ENCODE measurements around the gene HAAO. TPM values are rescaled to one million over a fixed set of nuclear protein-coding genes. Genes with fewer than 3 reads are reported as not detected.

Gene HAAO
- total RNA-seq, 2 donors from 2014 or later: 10.3 to 14.0 TPM

DNA sequence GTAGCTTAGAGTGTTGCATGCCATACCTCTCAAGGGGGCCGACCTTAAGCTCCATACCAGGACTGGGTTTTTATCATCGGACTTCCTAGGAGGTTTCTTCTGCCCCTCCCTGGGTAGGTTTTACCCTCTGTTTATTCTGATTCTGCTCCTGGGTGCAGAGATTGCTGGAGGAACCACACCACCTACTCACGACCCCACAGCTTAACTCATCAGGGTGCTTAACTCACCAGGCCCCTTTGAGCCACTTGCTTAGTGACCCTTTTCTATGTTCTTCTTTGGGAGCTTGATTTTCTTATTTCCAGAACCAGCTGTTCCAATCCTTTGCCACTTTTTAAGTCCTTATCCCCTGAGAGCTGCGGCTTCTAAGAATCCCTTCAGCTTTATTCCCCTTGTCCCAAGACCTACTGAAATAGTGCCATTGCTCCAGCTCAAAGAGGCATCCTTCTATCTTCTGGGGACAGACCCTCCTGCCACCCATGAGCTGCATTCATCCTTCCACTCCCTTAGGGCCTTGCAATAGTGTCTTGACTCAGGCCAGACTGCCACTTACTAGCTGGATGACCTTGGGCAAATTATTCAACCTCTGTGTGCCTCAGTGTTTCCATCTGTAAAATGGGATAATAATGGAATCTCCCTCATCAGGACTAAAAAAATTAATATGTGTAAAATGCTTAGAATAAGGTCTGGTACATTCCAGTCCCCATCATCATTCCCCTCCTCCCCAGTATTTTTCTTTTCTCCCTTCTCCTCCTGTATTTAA, 34.2 kb downstream of the HAAO start:
- Histone ChIP-seq H3K9me3 (no peaks in the 10 kb centered on the region), H3K4me1 (replicated peaks) (peaks cover 5% of the 10 kb centered on the region), H3K36me3 (no peaks in the 10 kb centered on the region), H3K27ac (no peak overlapping the region), H3K4me3 (no peak overlapping the region), H3K27me3 (replicated peaks; ENCODE audit: insufficient read depth) (no peaks in the 10 kb centered on the region)
- TF ChIP-seq, protein P1, sequence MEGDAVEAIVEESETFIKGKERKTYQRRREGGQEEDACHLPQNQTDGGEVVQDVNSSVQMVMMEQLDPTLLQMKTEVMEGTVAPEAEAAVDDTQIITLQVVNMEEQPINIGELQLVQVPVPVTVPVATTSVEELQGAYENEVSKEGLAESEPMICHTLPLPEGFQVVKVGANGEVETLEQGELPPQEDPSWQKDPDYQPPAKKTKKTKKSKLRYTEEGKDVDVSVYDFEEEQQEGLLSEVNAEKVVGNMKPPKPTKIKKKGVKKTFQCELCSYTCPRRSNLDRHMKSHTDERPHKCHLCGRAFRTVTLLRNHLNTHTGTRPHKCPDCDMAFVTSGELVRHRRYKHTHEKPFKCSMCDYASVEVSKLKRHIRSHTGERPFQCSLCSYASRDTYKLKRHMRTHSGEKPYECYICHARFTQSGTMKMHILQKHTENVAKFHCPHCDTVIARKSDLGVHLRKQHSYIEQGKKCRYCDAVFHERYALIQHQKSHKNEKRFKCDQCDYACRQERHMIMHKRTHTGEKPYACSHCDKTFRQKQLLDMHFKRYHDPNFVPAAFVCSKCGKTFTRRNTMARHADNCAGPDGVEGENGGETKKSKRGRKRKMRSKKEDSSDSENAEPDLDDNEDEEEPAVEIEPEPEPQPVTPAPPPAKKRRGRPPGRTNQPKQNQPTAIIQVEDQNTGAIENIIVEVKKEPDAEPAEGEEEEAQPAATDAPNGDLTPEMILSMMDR (IDR thresholded peaks at IDR 0.05): no peak
- TF ChIP-seq POLR2AphosphoS5 (IDR thresholded peaks at IDR 0.05) (no peak), POLR2A (IDR thresholded peaks at IDR 0.05) (no peak)
- DNase-seq (ENCODE audit: low spot score): no peak
- WGBS: 93% methylated on average over 4 of the region's 4 CpGs
- intact Hi-C loops (cut with DNase I): no loop called here

DNA sequence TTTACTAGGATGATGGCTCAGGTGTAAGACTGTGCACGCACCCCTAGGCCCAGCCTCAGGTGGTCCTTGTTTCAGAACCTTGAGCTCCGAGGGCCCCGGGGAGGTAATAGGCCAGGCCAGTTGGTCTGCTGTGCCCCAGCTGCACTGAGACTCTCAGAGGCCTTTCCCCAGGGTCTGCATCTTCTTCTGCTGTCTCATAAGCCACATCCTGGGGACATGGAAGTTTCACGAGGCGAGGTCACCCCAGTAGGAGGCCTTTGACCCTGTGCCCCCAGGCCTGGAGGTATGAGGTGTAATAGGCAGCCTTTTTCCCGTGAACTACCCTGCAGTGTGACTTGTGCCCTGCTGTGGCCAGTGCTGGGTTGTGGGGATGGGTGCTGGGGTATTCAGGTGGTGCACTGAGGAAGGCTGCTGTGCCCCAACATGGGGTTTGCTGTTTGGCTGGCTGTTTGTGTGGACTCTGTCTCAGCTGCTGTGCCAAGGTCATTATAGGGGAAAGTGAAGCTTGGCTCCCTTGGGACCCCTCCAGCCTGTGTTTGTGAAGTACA, 35.3 kb downstream of the HAAO start:
- Histone ChIP-seq H3K36me3 (no peaks in the 10 kb centered on the region), H3K4me3 (no peak overlapping the region), H3K27me3 (replicated peaks; ENCODE audit: insufficient read depth) (no peaks in the 10 kb centered on the region), H3K4me1 (replicated peaks) (peaks cover 5% of the 10 kb centered on the region), H3K27ac (no peak overlapping the region), H3K9me3 (no peaks in the 10 kb centered on the region)
- WGBS: 86% methylated on average over 6 of the region's 6 CpGs
- no peak for TF ChIP-seq POLR2AphosphoS5 (IDR thresholded peaks at IDR 0.05)
- TF ChIP-seq, protein P1 (IDR thresholded peaks at IDR 0.05): no peak
- no peak for TF ChIP-seq POLR2A (IDR thresholded peaks at IDR 0.05)
- intact Hi-C loops (cut with DNase I): no loop called here
- DNase-seq (ENCODE audit: low spot score): no peak

DNA sequence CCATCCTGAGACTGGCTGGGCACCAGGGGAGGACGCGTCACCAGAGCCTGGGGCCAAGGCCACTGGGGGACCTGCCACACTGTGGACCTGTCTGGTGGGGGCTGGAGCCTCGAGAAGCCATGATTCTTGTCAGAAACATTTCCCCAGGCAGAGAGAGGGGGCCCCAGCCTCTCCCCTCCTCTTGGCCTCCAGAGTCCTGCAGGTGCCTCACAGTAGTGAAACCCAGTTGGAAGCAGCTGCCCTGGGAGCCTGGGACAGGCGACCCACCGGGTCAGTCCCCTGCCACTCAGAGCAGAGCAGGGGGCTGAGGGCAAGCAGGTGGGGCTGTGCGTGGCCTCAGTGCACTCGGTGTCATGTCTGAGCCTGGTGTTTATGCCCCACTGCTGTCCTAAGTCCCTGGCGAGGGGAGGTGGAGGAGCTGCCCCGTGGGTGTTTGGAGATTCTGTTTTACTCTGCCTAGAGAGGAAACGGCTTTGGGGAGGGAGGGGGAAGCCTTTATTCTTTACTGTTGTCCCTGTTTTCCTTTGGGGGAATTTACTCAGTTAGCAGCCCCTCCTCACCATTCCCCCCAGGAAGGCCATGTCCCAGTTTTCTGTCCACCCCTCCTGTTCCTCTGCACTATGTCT, 36.1 kb downstream of the HAAO start:
- Histone ChIP-seq H3K27me3 (replicated peaks; ENCODE audit: insufficient read depth) (no peaks in the 10 kb centered on the region), H3K36me3 (no peaks in the 10 kb centered on the region), H3K4me1 (replicated peaks) (peaks cover 5% of the 10 kb centered on the region), H3K27ac (no peak overlapping the region), H3K9me3 (no peaks in the 10 kb centered on the region), H3K4me3 (no peak overlapping the region)
- intact Hi-C loops (cut with DNase I): no loop called here
- 84% methylated on average over 10 of the region's 10 CpGs for WGBS
- no peak for DNase-seq (ENCODE audit: low spot score)
- no peak for TF ChIP-seq POLR2A (IDR thresholded peaks at IDR 0.05)
- TF ChIP-seq, protein P1 (IDR thresholded peaks at IDR 0.05): no peak
- no peak for TF ChIP-seq POLR2AphosphoS5 (IDR thresholded peaks at IDR 0.05)

DNA sequence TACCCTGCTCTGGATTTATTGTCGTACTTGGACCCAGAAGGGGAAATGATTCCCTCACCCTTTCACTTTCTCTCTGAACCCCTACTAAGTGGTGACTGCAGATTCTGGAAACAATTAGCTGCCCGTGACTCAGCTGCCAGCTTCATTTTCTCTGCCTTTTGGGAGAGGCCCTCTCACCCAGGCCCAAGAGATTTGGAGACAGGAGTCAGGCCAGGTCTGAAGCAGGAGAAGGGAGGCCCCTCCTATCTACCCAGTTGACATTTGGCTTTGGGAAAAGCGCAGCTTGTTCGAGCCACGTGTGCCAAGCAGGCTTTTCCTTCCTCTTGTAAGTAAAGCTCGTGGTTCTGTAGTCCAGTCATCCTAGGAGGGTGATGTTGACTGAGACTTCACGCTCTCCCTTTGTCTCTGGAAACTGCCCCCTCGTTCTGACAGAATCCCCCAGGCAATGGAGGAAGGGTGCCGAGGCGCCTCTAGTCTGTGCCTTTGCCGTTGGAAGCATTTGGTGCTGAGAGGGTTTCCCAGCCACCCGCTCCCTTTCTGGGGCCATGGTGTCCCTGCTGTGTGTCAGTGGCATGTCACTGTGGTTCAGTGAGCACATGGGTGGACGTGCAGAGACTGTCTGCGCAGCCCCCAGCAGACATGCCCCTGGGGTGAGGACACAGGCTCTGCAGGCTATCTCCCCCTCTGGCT, 37.0 kb downstream of the HAAO start:
- 75% methylated on average over 14 of the region's 14 CpGs for WGBS
- TF ChIP-seq POLR2AphosphoS5 (IDR thresholded peaks at IDR 0.05): no peak
- Histone ChIP-seq H3K27ac (no peak overlapping the region), H3K36me3 (no peaks in the 10 kb centered on the region), H3K4me3 (no peak overlapping the region), H3K9me3 (no peaks in the 10 kb centered on the region), H3K4me1 (replicated peaks) (peaks cover 5% of the 10 kb centered on the region), H3K27me3 (replicated peaks; ENCODE audit: insufficient read depth) (no peaks in the 10 kb centered on the region)
- no peak for DNase-seq (ENCODE audit: low spot score)
- intact Hi-C loops (cut with DNase I): no loop called here

DNA sequence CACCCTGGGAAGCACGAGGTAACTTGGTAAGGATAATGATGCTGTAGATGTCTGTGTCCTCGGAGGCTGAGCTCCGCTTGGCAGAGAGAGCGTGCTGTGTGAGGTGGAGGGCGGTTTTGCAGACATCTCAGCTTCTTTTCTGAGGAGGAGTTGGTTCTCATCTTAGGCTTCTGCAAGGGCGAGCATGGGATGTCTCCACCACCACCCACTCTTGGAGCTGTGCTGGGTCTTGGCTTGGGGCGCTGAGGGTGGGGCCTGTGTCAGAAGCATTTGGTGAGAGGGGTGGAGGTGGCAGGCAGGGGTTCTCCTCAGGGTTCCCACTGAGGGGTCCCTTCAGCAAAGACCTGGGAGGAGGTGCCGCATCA, 37.6 kb downstream of the HAAO start:
- DNase-seq (ENCODE audit: low spot score): no peak
- H3K27ac ChIP-seq: no peak overlapping the region
- H3K27me3 ChIP-seq (replicated peaks; ENCODE audit: insufficient read depth): no peaks in the 10 kb centered on the region
- intact Hi-C loops (cut with DNase I): no loop called here
- 84% methylated on average over 8 of the region's 8 CpGs for WGBS
- no peaks in the 10 kb centered on the region for H3K36me3 ChIP-seq
- H3K9me3 ChIP-seq: no peaks in the 10 kb centered on the region
- peaks cover 5% of the 10 kb centered on the region for H3K4me1 ChIP-seq (replicated peaks)
- H3K4me3 ChIP-seq: no peak overlapping the region
- TF ChIP-seq POLR2A (IDR thresholded peaks at IDR 0.05): no peak
- no peak for TF ChIP-seq POLR2AphosphoS5 (IDR thresholded peaks at IDR 0.05)
- TF ChIP-seq, protein P1 (IDR thresholded peaks at IDR 0.05): no peak

Measured in prostate gland (tissue), 2 donors.